Stimulated activated naive CD8-positive, alpha-beta T cell treated with anti-CD3 and anti-CD28 coated beads, Interleukin-15, Interleukin-2, amounts not matched to agents 100 ng/mL and 50 ng/mL, for 24 hours (primary cell): ENCODE results near the gene PI4KA.
"Not testable (repeated sequence)": the region's sequence is repeated elsewhere in the genome, so short reads cannot be mapped to it uniquely, and the experiment has no call there.

Experiments used
- H3K27ac Mint-ChIP-seq: one replicate; pipeline ENCODE4 v1.8.0; 2021; ENCODE audit warnings: mild to moderate bottlenecking, mixed read lengths
- H3K27me3 Mint-ChIP-seq: one replicate; pipeline ENCODE4 v1.8.0; 2021; ENCODE audit warnings: mixed read lengths
- H3K36me3 Mint-ChIP-seq: one replicate; pipeline ENCODE4 v1.8.0; 2021; ENCODE audit warnings: low read depth, mixed read lengths
- H3K4me1 Mint-ChIP-seq: one replicate; pipeline ENCODE4 v1.8.0; 2021; ENCODE audit warnings: low read depth, mixed read lengths
- H3K4me3 Mint-ChIP-seq: one replicate; pipeline ENCODE4 v1.8.0; 2021; ENCODE audit warnings: mild to moderate bottlenecking, mixed read lengths
- H3K9me3 Mint-ChIP-seq: one replicate; pipeline ENCODE4 v1.8.0; 2021; ENCODE audit warnings: mixed read lengths

Gene PI4KA

DNA sequence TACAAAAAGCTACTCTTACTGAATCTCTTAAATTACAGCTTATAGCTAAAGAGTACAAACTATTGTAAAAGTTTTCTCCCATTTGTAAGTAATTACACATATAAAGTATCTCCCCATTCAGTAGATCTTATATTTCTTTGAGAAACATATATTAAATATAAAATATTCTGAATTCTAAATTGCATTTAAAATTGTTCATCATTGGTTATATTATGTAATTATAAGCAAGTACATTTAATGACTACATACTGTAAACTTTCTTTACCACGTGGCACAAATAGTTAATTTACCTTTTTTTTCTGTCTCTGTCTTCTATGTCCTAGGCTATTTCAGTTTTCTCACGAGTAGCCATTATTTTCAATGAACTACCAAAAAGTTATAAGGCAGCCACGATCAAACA, 185.9 kb downstream of the PI4KA start:
- Mint-ChIP-seq H3K27ac (no peak overlapping the region), H3K4me1 (no peaks in the 10 kb centered on the region), H3K27me3 (peaks cover 47% of the 10 kb centered on the region), H3K36me3 (no peaks in the 10 kb centered on the region), H3K4me3 (no peak overlapping the region), H3K9me3 (no peaks in the 10 kb centered on the region)

DNA sequence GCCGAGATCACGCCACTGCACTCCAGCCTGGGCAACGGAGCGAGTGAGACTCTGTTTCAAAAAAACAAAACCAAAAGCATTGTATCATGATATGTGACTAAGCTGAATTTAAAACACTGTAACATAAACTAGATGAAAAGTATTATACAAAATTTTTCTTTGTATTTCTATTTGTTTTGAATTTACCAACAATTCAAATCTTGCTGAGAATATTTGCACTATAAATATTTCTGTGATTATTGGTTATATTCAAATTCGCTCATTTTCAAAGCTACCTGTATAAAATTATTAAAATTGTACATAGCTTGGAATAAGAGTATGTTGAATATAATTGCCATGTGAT, 186.6 kb downstream of the PI4KA start:
- Mint-ChIP-seq H3K27me3 (peaks cover 41% of the 10 kb centered on the region), H3K4me1 (no peaks in the 10 kb centered on the region), H3K27ac (no peak overlapping the region), H3K36me3 (no peaks in the 10 kb centered on the region), H3K9me3 (no peaks in the 10 kb centered on the region), H3K4me3 (no peak overlapping the region)

DNA sequence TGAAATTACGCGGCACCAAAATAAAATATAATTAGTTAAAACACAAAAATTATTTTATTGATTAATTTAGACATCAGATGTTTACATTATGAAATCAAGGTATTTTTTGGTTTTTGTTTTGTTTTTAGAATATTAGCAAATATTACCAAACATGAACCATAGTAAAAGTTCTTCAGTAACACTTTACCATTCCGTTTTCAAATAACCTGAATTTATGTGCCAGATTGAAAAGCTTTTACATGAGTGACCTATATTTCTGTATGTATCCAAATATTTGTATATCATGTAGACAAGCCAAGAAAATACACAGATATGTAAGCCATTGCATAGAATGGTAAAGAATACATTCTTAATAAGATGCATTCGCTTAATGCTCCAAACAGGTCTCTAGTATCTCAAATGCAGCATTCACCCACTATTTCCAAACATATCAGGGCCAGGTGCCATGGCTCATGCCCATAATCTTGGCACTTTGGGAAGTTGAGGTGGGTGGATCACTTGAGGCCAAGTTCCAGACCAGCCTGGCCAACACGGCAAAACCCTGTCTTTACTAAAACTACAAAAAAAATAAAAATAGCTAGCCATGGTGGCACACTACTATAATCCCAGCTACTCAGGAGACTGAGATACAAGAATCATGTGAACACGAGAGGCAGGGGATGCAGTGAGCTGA, 187.1 kb downstream of the PI4KA start:
- Mint-ChIP-seq H3K4me1 (no peaks in the 10 kb centered on the region), H3K9me3 (no peaks in the 10 kb centered on the region), H3K36me3 (no peaks in the 10 kb centered on the region), H3K4me3 (no peak overlapping the region), H3K27me3 (peaks cover 44% of the 10 kb centered on the region), H3K27ac (no peak overlapping the region)

DNA sequence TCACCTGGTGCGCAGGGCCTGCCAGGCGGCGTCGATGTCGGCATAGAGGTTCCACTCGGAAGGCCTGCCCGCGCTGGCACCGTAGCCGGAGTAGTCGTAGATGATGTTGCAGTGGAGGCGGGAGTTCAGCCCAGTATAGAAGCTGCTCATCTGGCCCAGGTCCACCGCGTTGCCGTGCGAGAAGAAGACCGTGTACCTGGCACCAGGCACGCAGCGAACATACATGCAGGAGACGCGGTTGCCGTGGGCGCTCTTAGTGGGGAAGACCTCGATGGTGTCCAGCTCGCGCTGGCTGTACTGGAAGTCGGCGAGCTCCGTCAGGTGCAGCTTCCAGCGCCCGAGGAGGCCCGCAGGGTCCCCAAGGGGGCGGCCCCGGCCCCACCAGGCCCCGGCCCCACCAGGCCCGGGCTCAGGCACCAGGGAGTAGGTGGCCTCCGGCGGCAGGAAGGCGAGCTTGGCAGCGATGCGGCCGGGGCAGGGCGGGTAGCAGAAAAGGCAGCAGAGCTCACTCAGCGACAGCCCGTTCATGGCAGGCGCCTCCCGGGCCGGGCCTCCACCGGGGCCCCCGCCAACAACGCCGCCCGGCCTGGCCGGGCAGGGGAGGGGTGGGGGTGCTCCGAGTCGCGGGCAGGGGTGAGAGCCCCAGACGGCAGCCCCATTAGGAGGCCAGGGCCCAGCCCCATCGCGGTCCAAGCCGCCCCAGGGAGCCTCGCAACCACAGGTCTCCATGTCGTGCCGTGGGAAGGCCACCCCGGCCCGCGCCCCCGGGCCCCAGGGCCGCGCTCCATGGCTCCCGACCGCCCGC, 188.0 kb downstream of the PI4KA start:
- H3K36me3 Mint-ChIP-seq, result not testable (repeated sequence)

DNA sequence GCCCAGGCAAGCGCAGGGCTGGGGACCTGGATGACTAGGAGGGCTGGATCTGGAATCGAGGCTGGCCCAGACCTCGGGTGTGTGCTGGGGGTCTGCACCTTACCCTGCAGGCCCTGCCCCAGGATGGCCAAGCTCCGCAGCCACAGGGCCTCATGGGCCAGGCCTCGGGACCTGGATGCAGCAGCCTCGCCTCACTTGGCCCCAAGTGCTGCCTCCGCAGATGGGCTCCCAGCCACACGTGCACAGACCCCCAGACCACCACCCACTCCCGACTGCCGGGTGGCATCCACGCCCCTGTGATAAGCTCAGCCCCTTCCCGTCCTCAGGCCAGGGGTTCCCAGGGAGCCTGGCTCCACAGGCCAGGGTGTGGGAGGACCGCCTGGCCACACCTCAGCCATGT, 188.7 kb downstream of the PI4KA start:
- peaks cover 30% of the 10 kb centered on the region for H3K27me3 Mint-ChIP-seq
- H3K27ac Mint-ChIP-seq, H3K4me3 Mint-ChIP-seq, H3K9me3 Mint-ChIP-seq, H3K36me3 Mint-ChIP-seq, H3K4me1 Mint-ChIP-seq: not testable (repeated sequence)

More for the DNA sequence above, 188.0 kb downstream of the PI4KA start:
- not testable (repeated sequence) for H3K4me1 Mint-ChIP-seq, H3K4me3 Mint-ChIP-seq, H3K27ac Mint-ChIP-seq, H3K9me3 Mint-ChIP-seq
- peaks cover 38% of the 10 kb centered on the region for H3K27me3 Mint-ChIP-seq

DNA sequence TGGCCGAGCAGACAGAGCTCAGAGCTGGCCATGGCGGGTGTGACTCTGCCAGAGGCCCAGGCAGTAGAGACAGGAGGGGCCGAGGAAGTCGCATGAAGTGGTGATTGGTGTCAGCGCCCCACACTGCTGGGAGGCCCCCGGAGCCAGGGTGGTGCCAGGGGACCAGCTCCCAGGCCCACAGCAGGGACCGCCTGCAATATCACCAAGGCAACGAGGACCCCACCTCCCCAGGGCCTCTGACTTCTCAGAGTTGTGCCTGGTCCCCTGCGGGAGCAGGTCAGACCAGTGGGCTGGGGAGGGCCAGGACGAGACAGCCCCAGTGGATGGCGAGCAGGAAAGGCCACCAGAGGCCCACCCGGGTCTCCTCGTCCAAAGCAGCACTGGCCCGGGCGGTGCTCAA, 189.1 kb downstream of the PI4KA start:
- not testable (repeated sequence) for H3K9me3 Mint-ChIP-seq, H3K4me1 Mint-ChIP-seq, H3K36me3 Mint-ChIP-seq, H3K27ac Mint-ChIP-seq, H3K4me3 Mint-ChIP-seq
- H3K27me3 Mint-ChIP-seq, result peaks cover 33% of the 10 kb centered on the region

DNA sequence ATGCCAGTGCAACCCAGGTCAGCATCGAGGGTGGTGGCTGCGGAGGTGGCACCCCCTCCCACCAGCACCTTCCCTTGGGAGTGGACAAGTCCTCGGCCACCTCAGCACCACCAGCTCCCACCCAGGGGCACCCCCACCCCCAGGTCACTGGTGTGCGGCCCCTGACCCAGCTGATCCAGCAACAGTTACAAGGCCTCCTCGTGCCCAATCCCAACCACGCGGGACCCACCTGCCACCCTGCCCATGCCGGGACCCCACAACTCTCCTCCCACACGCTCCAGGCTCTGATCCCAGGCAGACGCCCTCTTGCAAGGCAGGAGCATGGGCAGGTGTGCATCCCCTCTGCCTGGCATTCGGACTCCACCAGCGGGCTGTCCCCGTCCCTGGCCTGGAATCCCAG, 189.8 kb downstream of the PI4KA start:
- not testable (repeated sequence) for H3K9me3 Mint-ChIP-seq, H3K27ac Mint-ChIP-seq, H3K4me1 Mint-ChIP-seq, H3K4me3 Mint-ChIP-seq, H3K36me3 Mint-ChIP-seq
- H3K27me3 Mint-ChIP-seq, result peaks cover 28% of the 10 kb centered on the region

DNA sequence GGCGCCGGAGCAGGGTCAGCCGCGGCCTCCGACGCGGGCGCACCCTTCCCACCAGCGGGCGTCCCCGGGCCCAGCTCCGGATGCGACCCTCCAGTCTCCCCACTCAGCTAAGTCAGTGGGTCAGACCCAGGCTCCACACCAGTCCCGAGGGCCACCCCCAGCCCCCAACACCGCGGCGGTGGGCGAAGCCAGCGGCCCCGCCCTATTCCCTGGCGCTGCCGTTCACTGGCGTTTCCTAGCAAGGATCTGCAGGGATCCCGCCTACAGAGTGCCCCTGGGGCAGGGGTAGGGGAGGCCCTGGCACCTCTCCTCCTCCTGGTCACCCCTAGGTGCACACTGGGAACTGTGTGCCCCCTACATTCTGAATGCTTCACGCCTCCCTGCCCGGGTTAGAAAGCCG, 190.4 kb downstream of the PI4KA start:
- H3K27ac Mint-ChIP-seq, H3K36me3 Mint-ChIP-seq, H3K4me1 Mint-ChIP-seq, H3K9me3 Mint-ChIP-seq, H3K4me3 Mint-ChIP-seq: not testable (repeated sequence)
- peaks cover 27% of the 10 kb centered on the region for H3K27me3 Mint-ChIP-seq

DNA sequence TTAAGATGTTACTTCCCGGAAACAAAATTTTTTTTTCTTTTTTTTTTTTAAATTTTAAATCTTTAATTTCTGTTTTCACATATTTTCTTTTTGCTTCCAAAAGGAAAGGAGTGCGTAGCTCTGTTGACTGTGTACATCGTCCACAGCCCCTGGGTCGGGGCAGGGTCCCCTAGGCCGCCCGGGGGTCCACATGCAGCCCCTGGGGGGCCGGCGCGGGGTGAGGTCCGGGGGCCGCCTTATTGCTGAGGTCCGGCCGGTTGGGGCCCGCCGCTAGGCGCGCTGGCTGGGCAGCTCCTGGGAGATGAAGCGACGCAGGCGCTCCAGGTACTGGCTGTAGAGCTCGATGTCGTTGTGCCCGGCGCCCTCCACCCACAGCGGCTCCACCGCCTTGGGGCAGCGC, 191.1 kb downstream of the PI4KA start:
- H3K36me3 Mint-ChIP-seq, H3K9me3 Mint-ChIP-seq, H3K4me3 Mint-ChIP-seq, H3K27ac Mint-ChIP-seq, H3K4me1 Mint-ChIP-seq: not testable (repeated sequence)
- H3K27me3 Mint-ChIP-seq, result peaks cover 27% of the 10 kb centered on the region

DNA sequence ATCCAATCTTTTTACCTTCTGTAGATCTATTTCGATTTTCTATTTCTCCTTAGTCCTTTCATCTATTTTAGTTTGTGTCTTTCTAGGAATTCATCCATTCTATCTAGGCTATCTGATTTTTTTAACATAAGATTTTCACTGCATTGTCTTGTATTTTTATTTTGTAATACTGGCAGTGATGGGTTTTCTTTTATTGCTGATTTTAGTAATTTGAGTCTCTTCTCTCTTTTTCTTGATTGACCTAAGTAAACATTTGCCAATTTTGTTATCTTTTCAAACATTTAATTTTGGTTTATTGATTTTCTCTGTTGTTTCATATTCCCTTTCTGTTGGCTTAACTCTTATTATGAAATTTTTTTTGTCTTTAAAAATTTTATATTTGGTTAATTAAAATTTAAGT, 192.1 kb downstream of the PI4KA start:
- peaks cover 3% of the 10 kb centered on the region for H3K9me3 Mint-ChIP-seq
- H3K27me3 Mint-ChIP-seq, result peaks cover 27% of the 10 kb centered on the region
- H3K4me1 Mint-ChIP-seq, result no peaks in the 10 kb centered on the region
- no peak overlapping the region for H3K4me3 Mint-ChIP-seq
- H3K36me3 Mint-ChIP-seq, result no peaks in the 10 kb centered on the region
- H3K27ac Mint-ChIP-seq, result no peak overlapping the region

DNA sequence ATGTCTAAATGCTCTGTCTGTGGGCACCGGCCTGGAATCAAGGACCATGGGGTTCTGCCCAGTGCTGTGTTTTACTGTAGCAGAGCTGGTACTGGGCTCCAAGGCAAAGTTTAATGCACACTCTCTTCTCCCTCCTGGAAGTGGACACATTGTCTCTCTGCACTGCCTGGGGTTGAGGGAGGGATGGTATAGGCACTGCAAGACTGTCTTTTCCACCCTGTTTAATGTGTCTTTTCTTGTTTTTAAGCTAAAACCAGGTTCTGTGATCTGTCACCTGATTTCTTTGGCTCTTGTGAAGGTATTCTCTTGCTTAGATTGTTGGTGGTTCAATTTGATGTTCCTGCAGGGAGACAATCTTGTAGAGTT, 194.0 kb downstream of the PI4KA start:
- H3K9me3 Mint-ChIP-seq, result peaks cover 3% of the 10 kb centered on the region
- H3K4me3 Mint-ChIP-seq, result no peak overlapping the region
- H3K27me3 Mint-ChIP-seq, result peaks cover 39% of the 10 kb centered on the region

DNA sequence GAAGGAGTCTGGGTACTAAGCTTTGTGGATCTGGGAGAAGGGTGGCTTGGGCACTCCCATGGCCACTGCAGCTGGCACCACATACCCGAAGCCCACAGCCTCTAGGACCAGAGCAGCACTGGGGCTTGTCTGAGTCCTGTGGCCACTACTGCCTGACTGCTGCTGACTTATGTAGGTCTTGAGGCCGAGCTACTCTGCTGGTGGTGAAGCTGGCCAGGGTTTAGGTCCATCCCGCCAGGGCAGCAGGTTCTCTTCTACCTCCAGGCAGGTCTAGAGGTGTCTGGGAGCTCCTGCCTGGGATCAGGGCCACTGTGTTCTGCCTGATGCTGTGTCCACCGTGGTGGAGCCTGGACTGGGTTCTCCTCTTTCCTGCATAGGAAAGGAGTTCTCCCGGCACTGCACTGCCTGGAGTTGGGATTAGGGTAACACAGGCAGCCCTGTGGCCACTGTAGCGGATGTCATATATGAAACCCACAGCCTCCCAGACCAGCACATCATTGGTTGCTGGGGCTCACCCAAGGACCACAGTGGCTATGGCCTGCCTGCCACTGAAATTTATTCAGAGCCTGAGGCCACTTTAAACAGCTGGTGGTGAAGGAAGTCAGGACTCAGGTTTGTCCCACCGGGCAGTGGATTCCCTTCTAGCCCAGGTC, 194.5 kb downstream of the PI4KA start:
- Mint-ChIP-seq H3K4me1 (no peaks in the 10 kb centered on the region), H3K27ac (no peak overlapping the region), H3K9me3 (peaks cover 3% of the 10 kb centered on the region), H3K4me3 (no peak overlapping the region), H3K36me3 (no peaks in the 10 kb centered on the region), H3K27me3 (peaks cover 44% of the 10 kb centered on the region)

More for the DNA sequence above, 194.0 kb downstream of the PI4KA start:
- H3K36me3 Mint-ChIP-seq, result no peaks in the 10 kb centered on the region
- no peaks in the 10 kb centered on the region for H3K4me1 Mint-ChIP-seq
- H3K27ac Mint-ChIP-seq, result no peak overlapping the region

DNA sequence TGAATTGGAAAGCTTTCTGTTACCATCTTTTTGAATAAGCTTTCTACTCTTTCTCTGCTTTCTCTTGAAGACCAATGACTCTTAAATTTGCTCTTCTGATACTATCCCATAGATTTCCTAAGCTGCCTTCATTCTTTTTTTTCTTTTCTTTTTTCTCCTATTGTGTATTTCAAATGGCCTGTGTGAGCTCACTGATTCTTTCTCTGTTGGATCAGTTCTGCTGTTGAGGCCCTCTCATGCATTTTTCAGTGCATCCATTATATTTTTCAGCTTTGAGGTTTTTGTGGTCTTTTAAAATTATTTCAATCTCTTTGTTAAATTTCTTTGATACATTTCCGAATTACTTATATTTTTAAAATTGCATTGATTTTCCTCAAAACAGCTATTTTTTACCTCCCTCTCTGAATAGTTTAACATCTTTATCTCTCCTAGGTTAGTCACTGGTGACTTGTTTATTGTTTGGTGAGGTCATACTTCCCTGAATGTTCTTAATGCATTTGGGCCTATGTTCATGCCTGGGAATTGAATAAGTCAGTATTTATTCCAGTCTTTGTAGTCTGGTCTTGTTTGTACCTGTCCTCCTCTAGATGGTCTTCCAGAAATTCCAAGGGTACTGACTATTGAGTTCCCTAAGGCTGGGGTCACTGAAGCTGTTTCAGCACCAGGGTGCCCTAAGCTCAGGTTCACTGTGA, 195.3 kb downstream of the PI4KA start:
- no peaks in the 10 kb centered on the region for H3K4me1 Mint-ChIP-seq
- H3K4me3 Mint-ChIP-seq, result no peak overlapping the region
- no peaks in the 10 kb centered on the region for H3K36me3 Mint-ChIP-seq
- H3K27me3 Mint-ChIP-seq, result peaks cover 50% of the 10 kb centered on the region
- H3K9me3 Mint-ChIP-seq, result peaks cover 3% of the 10 kb centered on the region
- no peak overlapping the region for H3K27ac Mint-ChIP-seq

DNA sequence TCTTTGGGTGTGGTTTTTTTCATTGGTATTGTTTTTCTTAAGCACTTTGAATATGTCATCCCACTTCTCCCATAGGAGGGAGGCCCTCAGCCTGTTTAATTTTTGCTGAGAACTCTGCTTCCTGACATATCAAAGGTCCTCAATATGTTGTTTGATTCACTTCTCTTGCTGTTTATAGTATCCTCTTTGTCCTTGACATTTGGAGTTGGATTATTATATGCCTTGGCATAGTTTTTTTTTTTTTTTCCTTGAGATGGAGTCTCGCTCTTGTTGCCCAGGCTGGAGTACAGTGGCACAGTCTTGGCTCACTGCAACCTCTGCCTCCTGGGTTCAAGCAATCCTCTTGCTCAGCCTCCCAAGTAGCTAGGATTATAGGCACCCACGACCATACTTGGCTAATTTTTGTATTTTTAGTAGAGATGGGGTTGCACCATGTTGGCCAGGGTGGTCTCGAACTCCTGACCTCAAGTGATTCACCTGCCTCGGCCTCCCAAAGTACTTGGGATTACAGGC, 196.0 kb downstream of the PI4KA start:
- not testable (repeated sequence) for H3K27ac Mint-ChIP-seq, H3K4me1 Mint-ChIP-seq, H3K9me3 Mint-ChIP-seq, H3K4me3 Mint-ChIP-seq, H3K36me3 Mint-ChIP-seq
- H3K27me3 Mint-ChIP-seq, result peaks cover 54% of the 10 kb centered on the region

DNA sequence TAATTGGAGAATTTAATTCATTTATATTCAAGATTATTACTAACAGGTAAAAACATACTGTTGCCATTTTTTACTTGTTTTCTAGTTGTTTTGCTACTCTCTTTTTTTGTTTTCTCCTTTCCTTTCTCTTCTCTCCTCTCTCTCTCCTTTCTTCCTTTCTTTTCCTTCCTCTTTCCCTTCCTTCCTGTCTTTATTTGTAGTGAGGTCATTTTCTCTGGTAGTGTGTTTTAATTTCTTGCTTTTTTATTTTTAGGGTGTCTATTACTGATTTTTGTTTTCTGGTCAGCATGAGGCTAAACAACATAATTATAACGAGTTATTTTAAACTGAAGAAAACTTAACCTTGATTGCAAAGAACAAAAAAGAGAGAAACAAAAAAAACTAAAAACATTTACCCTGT, 197.1 kb downstream of the PI4KA start:
- Mint-ChIP-seq H3K27ac (no peak overlapping the region), H3K4me1 (no peaks in the 10 kb centered on the region), H3K27me3 (peaks cover 53% of the 10 kb centered on the region), H3K36me3 (no peaks in the 10 kb centered on the region), H3K4me3 (no peak overlapping the region), H3K9me3 (peaks cover 3% of the 10 kb centered on the region)
